Germinal center (tissue), 1 donor: ENCODE measurements around the gene ADSS1.

Source experiments
- DNase-seq: peaks from one replicate; pipeline ENCODE4 v3.0.0; 2012; ENCODE audit warnings: mixed read lengths, low spot score

ADSS1 gene

GRCh38 chr14:104700225-104700651 lies 23.8 kb upstream of the ADSS1 start:
- no peak for DNase-seq

- DNase-seq = no peak
Measured at GRCh38 chr14:104700747-104701217, 23.2 kb upstream of the ADSS1 start.

- no peak for DNase-seq
Measured at GRCh38 chr14:104701383-104702076, 22.5 kb upstream of the ADSS1 start.

GRCh38 chr14:104702106-104702505 lies 21.9 kb upstream of the ADSS1 start:
- DNase-seq = no peak

GRCh38 chr14:104702673-104703072 lies 21.4 kb upstream of the ADSS1 start:
- DNase-seq = no peak

- no peak for DNase-seq
Measured at GRCh38 chr14:104703269-104703668, 20.8 kb upstream of the ADSS1 start.

GRCh38 chr14:104704252-104704651 lies 19.8 kb upstream of the ADSS1 start:
- no peak for DNase-seq

GRCh38 chr14:104705340-104706047 lies 18.5 kb upstream of the ADSS1 start:
- no peak for DNase-seq

GRCh38 chr14:104706733-104707607 lies 17.1 kb upstream of the ADSS1 start:
- no peak for DNase-seq

GRCh38 chr14:104707608-104708595 lies 16.1 kb upstream of the ADSS1 start:
- DNase-seq = no peak

- DNase-seq = peak; percentile 90
Measured at GRCh38 chr14:104708606-104709268, 15.3 kb upstream of the ADSS1 start.

- DNase-seq = no peak
Measured at GRCh38 chr14:104709387-104710039, 14.5 kb upstream of the ADSS1 start.

GRCh38 chr14:104710071-104710735 lies 13.8 kb upstream of the ADSS1 start:
- DNase-seq = no peak

GRCh38 chr14:104712881-104713734 lies 10.9 kb upstream of the ADSS1 start:
- no peak for DNase-seq

GRCh38 chr14:104714066-104714465 lies 10.0 kb upstream of the ADSS1 start:
- no peak for DNase-seq

- DNase-seq = no peak
Measured at GRCh38 chr14:104714681-104715080, 9.3 kb upstream of the ADSS1 start.

- no peak for DNase-seq
Measured at GRCh38 chr14:104715416-104715815, 8.6 kb upstream of the ADSS1 start.

GRCh38 chr14:104715871-104716270 lies 8.2 kb upstream of the ADSS1 start:
- DNase-seq = no peak

GRCh38 chr14:104717137-104717536 lies 6.9 kb upstream of the ADSS1 start:
- no peak for DNase-seq
